ENCODE results near the gene NKX6-2. TPM values are rescaled to one million over a fixed set of nuclear protein-coding genes. Genes with fewer than 3 reads are reported as not detected.

NKX6-2 gene
- total and polyA plus RNA-seq, 10 of the 15 experiments (the other 5 are each of a cell fraction or from before 2014, with no cell fraction given) = 0.45 to 1.8 TPM; not detected in 8

DNA sequence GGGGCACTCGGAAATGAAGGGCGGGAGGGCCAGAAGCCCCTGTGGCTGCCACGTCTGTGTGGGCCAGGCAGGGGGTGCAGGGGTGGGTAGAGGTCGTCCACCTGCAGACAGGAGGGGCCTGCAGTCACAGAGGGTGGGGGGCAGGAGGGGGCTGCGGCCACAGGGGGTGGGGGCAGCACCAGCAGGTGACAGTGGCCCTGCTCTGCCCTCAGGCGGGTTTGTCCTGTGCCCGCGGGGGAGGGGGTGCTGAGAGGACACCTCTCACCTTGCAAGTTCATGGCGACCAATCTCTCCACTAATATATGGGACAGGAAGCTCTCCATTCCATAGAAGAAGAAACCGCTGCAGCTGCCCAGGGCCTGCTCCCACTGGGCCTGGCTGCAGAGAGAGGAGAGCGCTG, 26.6 kb upstream of the NKX6-2 start:
- in situ Hi-C loops (cut with MboI) = no loop called here
- POLR2A ChIA-PET = no interaction called here

More for the DNA sequence above, 26.6 kb upstream of the NKX6-2 start:
- H2AFZ ChIP-seq (ENCODE audit: control insufficient read depth, low read depth, low read length) = no peak overlapping the region
- TF ChIP-seq ZZZ3 (IDR thresholded peaks at IDR 0.05; ENCODE audit: control insufficient read depth, insufficient read length, low read depth) (no peak), SUPT20H (IDR thresholded peaks at IDR 0.05; ENCODE audit: borderline replicate concordance, control insufficient read depth, low read depth, low read length) (no peak), MLLT1 (IDR thresholded peaks at IDR 0.05) (no peak), BHLHE40 (IDR thresholded peaks at IDR 0.05; ENCODE audit: borderline replicate concordance in 1 of 2, low read depth in 2 of 2, low read length in 1 of 2) (no peak), GABPA (IDR thresholded peaks at IDR 0.05; ENCODE audit: low read depth) (no peak), SPI1 (IDR thresholded peaks at IDR 0.05; ENCODE audit: borderline replicate concordance, insufficient read depth, low read depth, low read length) (no peak), MYB (IDR thresholded peaks at IDR 0.05; ENCODE audit: borderline replicate concordance, low read depth, low read length) (no peak), EGR1 (IDR thresholded peaks at IDR 0.05; ENCODE audit: borderline replicate concordance in 1 of 2, low read depth in 2 of 2, low read length in 2 of 2) (no peak)
- TF ChIP-seq, protein P1, sequence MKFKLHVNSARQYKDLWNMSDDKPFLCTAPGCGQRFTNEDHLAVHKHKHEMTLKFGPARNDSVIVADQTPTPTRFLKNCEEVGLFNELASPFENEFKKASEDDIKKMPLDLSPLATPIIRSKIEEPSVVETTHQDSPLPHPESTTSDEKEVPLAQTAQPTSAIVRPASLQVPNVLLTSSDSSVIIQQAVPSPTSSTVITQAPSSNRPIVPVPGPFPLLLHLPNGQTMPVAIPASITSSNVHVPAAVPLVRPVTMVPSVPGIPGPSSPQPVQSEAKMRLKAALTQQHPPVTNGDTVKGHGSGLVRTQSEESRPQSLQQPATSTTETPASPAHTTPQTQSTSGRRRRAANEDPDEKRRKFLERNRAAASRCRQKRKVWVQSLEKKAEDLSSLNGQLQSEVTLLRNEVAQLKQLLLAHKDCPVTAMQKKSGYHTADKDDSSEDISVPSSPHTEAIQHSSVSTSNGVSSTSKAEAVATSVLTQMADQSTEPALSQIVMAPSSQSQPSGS (IDR thresholded peaks at IDR 0.05; ENCODE audit: low read length) = no peak
- no peak overlapping the region for H3K4me3 ChIP-seq
- no TSS peak for BruUV-seq (replicated peaks)
- ChIA-PET SMC1A (ENCODE audit: uncharacterized antibody, unreplicated experiment) (no interaction called here), RAD21 (ENCODE audit: unreplicated experiment) (no interaction called here), CTCF (no interaction called here)
- H3K79me2 ChIP-seq (ENCODE audit: control insufficient read depth, insufficient read depth, low read length) = no peaks in the 10 kb centered on the region
- 57% methylated on average over 6 of the region's 11 CpGs for WGBS (ENCODE audit: insufficient coverage, insufficient replicate concordance, low lambda C conversion rate, missing lambda C conversion rate)
- H4K20me1 ChIP-seq (ENCODE audit: control insufficient read depth, insufficient read depth) = no peaks in the 10 kb centered on the region
- H3K27me3 ChIP-seq (replicated peaks in 1 of 2; ENCODE audit: control insufficient read depth in 2 of 2, insufficient read depth in 2 of 2, low read length in 1 of 2) = no peaks in the 10 kb centered on the region
- FAIRE-seq = no peak
- no peak overlapping the region for H3K4me2 ChIP-seq (ENCODE audit: control insufficient read depth, insufficient read depth)
- no peaks in the 10 kb centered on the region; the same call in 2 of the 3 replicates for H3K9me3 ChIP-seq (replicated peaks; ENCODE audit: control insufficient read depth, insufficient read depth, low read length)
- H3K27ac ChIP-seq (ENCODE audit: control insufficient read depth, insufficient read depth) = no peak overlapping the region
- intact Hi-C loops (cut with micrococcal nuclease; ENCODE audit: unreplicated experiment) = no loop called here
- DNase-seq (ENCODE audit: low read depth, low spot score) = no peak
- no peaks in the 10 kb centered on the region for H3K4me1 ChIP-seq (ENCODE audit: control insufficient read depth, insufficient read depth, low read length)
- no peaks in the 10 kb centered on the region for H3K36me3 ChIP-seq (ENCODE audit: control insufficient read depth in 2 of 2, insufficient read depth in 2 of 2, low read length in 1 of 2)
- ATAC-seq = no peak
- H3K9ac ChIP-seq (ENCODE audit: control insufficient read depth, insufficient read depth, low read length) = no peak overlapping the region

Data from GM12878 (cell line).